Measurements from ENCODE around the gene GJC1.
"Not testable (repeated sequence)": the region's sequence is repeated elsewhere in the genome, so short reads cannot be mapped to it uniquely, and the experiment has no call there.

Gene GJC1

GRCh38 chr17:44759086-44759915, 70.8 kb downstream of the GJC1 start:
- no peak overlapping the region for H3K27ac ChIP-seq (ENCODE audit: low read depth, low read length)
- peaks cover 5% of the 10 kb centered on the region for H3K4me1 ChIP-seq (ENCODE audit: control insufficient read depth, insufficient read depth, low read length, unreplicated experiment)
- H3K79me2 ChIP-seq (ENCODE audit: control insufficient read depth, insufficient read depth, low read length, unreplicated experiment), result no peaks in the 10 kb centered on the region
- H3K27me3 ChIP-seq (ENCODE audit: insufficient read depth, low read length), result peaks cover 21% of the 10 kb centered on the region; the same call in 1 of the 2 replicates
- no peaks in the 10 kb centered on the region for H3K36me3 ChIP-seq (ENCODE audit: insufficient read depth, low read length)
- peak overlapping the region; percentile 62 for H3K4me3 ChIP-seq (ENCODE audit: low read depth, low read length)
- no peak overlapping the region for H2AFZ ChIP-seq (ENCODE audit: low read length, unreplicated experiment)

GRCh38 chr17:44758414-44759085, 71.5 kb downstream of the GJC1 start, which contains the start of gene ADAM11:
ADAM11 (plus strand) TSS chr17:44758988; CDS start chr17:44759200, 212 bp downstream.
- Histone ChIP-seq H3K27ac (ENCODE audit: low read depth, low read length) (no peak within 1 kb of the TSS), H2AFZ (ENCODE audit: low read length, unreplicated experiment) (no peak within 1 kb of the TSS)

GRCh38 chr17:44757918-44758413, 72.1 kb downstream of the GJC1 start:
- Histone ChIP-seq H3K27me3 (ENCODE audit: insufficient read depth, low read length) (peaks cover 21% of the 10 kb centered on the region; the same call in 1 of the 2 replicates), H3K4me3 (ENCODE audit: low read depth, low read length) (no peak overlapping the region)

More at GRCh38 chr17:44758414-44759085, 71.5 kb downstream of the GJC1 start, which contains the start of gene ADAM11:
- peak within 1 kb of the TSS; percentile 62 for H3K4me3 ChIP-seq (ENCODE audit: low read depth, low read length)
- peaks cover 21% of the 10 kb centered on the region; the same call in 1 of the 2 replicates for H3K27me3 ChIP-seq (ENCODE audit: insufficient read depth, low read length)
- H3K36me3 ChIP-seq (ENCODE audit: insufficient read depth, low read length), result no peaks in the 10 kb centered on the region
- H3K79me2 ChIP-seq (ENCODE audit: control insufficient read depth, insufficient read depth, low read length, unreplicated experiment), result no peaks in the 10 kb centered on the region
- peaks cover 5% of the 10 kb centered on the region for H3K4me1 ChIP-seq (ENCODE audit: control insufficient read depth, insufficient read depth, low read length, unreplicated experiment)

GRCh38 chr17:44757045-44757917, 72.8 kb downstream of the GJC1 start:
- no peak overlapping the region for H3K27ac ChIP-seq (ENCODE audit: low read depth, low read length)
- no peaks in the 10 kb centered on the region for H3K36me3 ChIP-seq (ENCODE audit: insufficient read depth, low read length)
- no peak overlapping the region for H3K4me3 ChIP-seq (ENCODE audit: low read depth, low read length)
- H3K79me2 ChIP-seq (ENCODE audit: control insufficient read depth, insufficient read depth, low read length, unreplicated experiment), result no peaks in the 10 kb centered on the region
- H3K4me1 ChIP-seq (ENCODE audit: control insufficient read depth, insufficient read depth, low read length, unreplicated experiment), result peaks cover 5% of the 10 kb centered on the region
- no peak overlapping the region for H2AFZ ChIP-seq (ENCODE audit: low read length, unreplicated experiment)
- H3K27me3 ChIP-seq (ENCODE audit: insufficient read depth, low read length), result peaks cover 21% of the 10 kb centered on the region; the same call in 1 of the 2 replicates

More at GRCh38 chr17:44757918-44758413, 72.1 kb downstream of the GJC1 start:
- Histone ChIP-seq H3K4me1 (ENCODE audit: control insufficient read depth, insufficient read depth, low read length, unreplicated experiment) (peaks cover 5% of the 10 kb centered on the region), H3K27ac (ENCODE audit: low read depth, low read length) (no peak overlapping the region), H3K36me3 (ENCODE audit: insufficient read depth, low read length) (no peaks in the 10 kb centered on the region), H2AFZ (ENCODE audit: low read length, unreplicated experiment) (no peak overlapping the region), H3K79me2 (ENCODE audit: control insufficient read depth, insufficient read depth, low read length, unreplicated experiment) (no peaks in the 10 kb centered on the region)

- H3K27me3 ChIP-seq (ENCODE audit: insufficient read depth, low read length), result peaks cover 21% of the 10 kb centered on the region; the same call in 1 of the 2 replicates
- H3K4me3 ChIP-seq (ENCODE audit: low read depth, low read length); H3K36me3 ChIP-seq (ENCODE audit: insufficient read depth, low read length); H3K79me2 ChIP-seq (ENCODE audit: control insufficient read depth, insufficient read depth, low read length, unreplicated experiment); H3K27ac ChIP-seq (ENCODE audit: low read depth, low read length); H2AFZ ChIP-seq (ENCODE audit: low read length, unreplicated experiment); H3K4me1 ChIP-seq (ENCODE audit: control insufficient read depth, insufficient read depth, low read length, unreplicated experiment): not testable (repeated sequence)
Measured at GRCh38 chr17:44755180-44755579, 74.9 kb downstream of the GJC1 start.

GRCh38 chr17:44754276-44754675, 75.8 kb downstream of the GJC1 start:
- Histone ChIP-seq H3K4me1 (ENCODE audit: control insufficient read depth, insufficient read depth, low read length, unreplicated experiment) (peaks cover 1% of the 10 kb centered on the region), H3K4me3 (ENCODE audit: low read depth, low read length) (no peak overlapping the region), H2AFZ (ENCODE audit: low read length, unreplicated experiment) (no peak overlapping the region), H3K27me3 (ENCODE audit: insufficient read depth, low read length) (peaks cover 14% of the 10 kb centered on the region; the same call in 1 of the 2 replicates), H3K36me3 (ENCODE audit: insufficient read depth, low read length) (no peaks in the 10 kb centered on the region), H3K79me2 (ENCODE audit: control insufficient read depth, insufficient read depth, low read length, unreplicated experiment) (no peaks in the 10 kb centered on the region), H3K27ac (ENCODE audit: low read depth, low read length) (no peak overlapping the region)

GRCh38 chr17:44752953-44753861, 76.9 kb downstream of the GJC1 start:
- H3K36me3 ChIP-seq (ENCODE audit: insufficient read depth, low read length), result no peaks in the 10 kb centered on the region
- no peak overlapping the region for H2AFZ ChIP-seq (ENCODE audit: low read length, unreplicated experiment)

GRCh38 chr17:44751806-44752205, 78.3 kb downstream of the GJC1 start:
- H3K4me3 ChIP-seq (ENCODE audit: low read depth, low read length), result no peak overlapping the region
- H3K27me3 ChIP-seq (ENCODE audit: insufficient read depth, low read length), result no peaks in the 10 kb centered on the region
- no peaks in the 10 kb centered on the region for H3K4me1 ChIP-seq (ENCODE audit: control insufficient read depth, insufficient read depth, low read length, unreplicated experiment)
- no peak overlapping the region for H3K27ac ChIP-seq (ENCODE audit: low read depth, low read length)
- no peaks in the 10 kb centered on the region for H3K79me2 ChIP-seq (ENCODE audit: control insufficient read depth, insufficient read depth, low read length, unreplicated experiment)
- H2AFZ ChIP-seq (ENCODE audit: low read length, unreplicated experiment), result no peak overlapping the region
- H3K36me3 ChIP-seq (ENCODE audit: insufficient read depth, low read length), result no peaks in the 10 kb centered on the region

More at GRCh38 chr17:44752953-44753861, 76.9 kb downstream of the GJC1 start:
- Histone ChIP-seq H3K27me3 (ENCODE audit: insufficient read depth, low read length) (peaks cover 8% of the 10 kb centered on the region; the same call in 1 of the 2 replicates), H3K27ac (ENCODE audit: low read depth, low read length) (no peak overlapping the region), H3K4me3 (ENCODE audit: low read depth, low read length) (no peak overlapping the region), H3K4me1 (ENCODE audit: control insufficient read depth, insufficient read depth, low read length, unreplicated experiment) (no peaks in the 10 kb centered on the region), H3K79me2 (ENCODE audit: control insufficient read depth, insufficient read depth, low read length, unreplicated experiment) (no peaks in the 10 kb centered on the region)

GRCh38 chr17:44751331-44751730, 78.8 kb downstream of the GJC1 start:
- H2AFZ ChIP-seq (ENCODE audit: low read length, unreplicated experiment), result no peak overlapping the region
- no peaks in the 10 kb centered on the region for H3K79me2 ChIP-seq (ENCODE audit: control insufficient read depth, insufficient read depth, low read length, unreplicated experiment)
- no peaks in the 10 kb centered on the region for H3K36me3 ChIP-seq (ENCODE audit: insufficient read depth, low read length)
- no peak overlapping the region for H3K4me3 ChIP-seq (ENCODE audit: low read depth, low read length)
- no peaks in the 10 kb centered on the region for H3K27me3 ChIP-seq (ENCODE audit: insufficient read depth, low read length)
- no peaks in the 10 kb centered on the region for H3K4me1 ChIP-seq (ENCODE audit: control insufficient read depth, insufficient read depth, low read length, unreplicated experiment)
- no peak overlapping the region for H3K27ac ChIP-seq (ENCODE audit: low read depth, low read length)
